HEK293 (cell line): ENCODE measurements around the gene BCKDHB.
A peak's percentile ranks its signal among the peaks of the same experiment; 100 is the strongest.

Experiments used
- CTCF ChIA-PET: fragments of 350-600 bp; formaldehyde crosslinking; extraction: SDS; loops from one replicate; lab custom pipeline; 2021; ENCODE audit warnings: antibody characterized with exemption; lab: Yijun Ruan, JAX
- POLR2A ChIA-PET: fragments of 300-600 bp; formaldehyde crosslinking; extraction: SDS; loops from one replicate; lab custom pipeline; 2020; ENCODE audit warnings: antibody characterized with exemption, inconsistent platforms; lab: Yijun Ruan, JAX
- H3K27ac ChIP-seq: fragments of 200-500 bp; sonication (Bioruptor generic); 2 replicates; pipeline ENCODE4 v1.5.1; 2014; ENCODE audit warnings: low read depth, low read length, control low read depth, inconsistent platforms; ENCODE audit errors: extremely low read depth
- H3K36me3 ChIP-seq, 2 experiments: fragments of 200-500 bp in 1 of 2; sonication (Bioruptor generic) in 1 of 2; 1 replicate in 1 of 2; 2 replicates in 1 of 2; pipeline ENCODE4 v1.5.1; 2014 to 2017; ENCODE audit warnings: inconsistent platforms in 2 of 2, low read length in 2 of 2; ENCODE audit not compliant: control insufficient read depth in 2 of 2, insufficient read depth in 1 of 2
- H3K4me1 ChIP-seq: fragments of 200-500 bp; sonication (Bioruptor generic); 2 replicates; pipeline ENCODE4 v1.5.1; 2014; ENCODE audit warnings: mild to moderate bottlenecking, low read length, inconsistent platforms; ENCODE audit not compliant: control insufficient read depth, insufficient read depth
- H3K4me3 ChIP-seq: 2 replicates; pipeline ENCODE4 v1.5.1; 2011; ENCODE audit warnings: low read depth, mild to moderate bottlenecking, control low read depth, low read length, moderate library complexity
- H3K9me3 ChIP-seq: fragments of 200-500 bp; sonication (Bioruptor generic); 2 replicates; pipeline ENCODE4 v1.5.1; 2014; ENCODE audit warnings: low read depth, low read length, inconsistent platforms; ENCODE audit not compliant: control insufficient read depth, insufficient read depth
- ELK4 ChIP-seq: IDR thresholded peaks from 2 replicates; pipeline ENCODE4 v1.6.1; 2011; ENCODE audit warnings: mild to moderate bottlenecking, low read depth, low read length, borderline replicate concordance
- FEZF1 ChIP-seq: fragments of 450-650 bp; formaldehyde crosslinking; IDR thresholded peaks from 2 replicates; pipeline ENCODE4 v1.5.1; 2016; ENCODE audit warnings: missing biosample characterization, missing genetic modification characterization
- PATZ1 ChIP-seq: fragments of 450-650 bp; formaldehyde crosslinking; IDR thresholded peaks from 2 replicates; pipeline ENCODE4 v1.5.1; 2016; ENCODE audit warnings: missing biosample characterization, missing genetic modification characterization
- SP3 ChIP-seq: fragments of 450-650 bp; formaldehyde crosslinking; IDR thresholded peaks from 2 replicates; pipeline ENCODE4 v1.5.1; 2016; ENCODE audit warnings: missing biosample characterization, missing genetic modification characterization
- TCF7L2 ChIP-seq: IDR thresholded peaks from 2 replicates; pipeline ENCODE4 v1.6.1; 2011; ENCODE audit warnings: low read depth, mild to moderate bottlenecking, inconsistent platforms, low read length, moderate library complexity, borderline replicate concordance
- ZBTB10 ChIP-seq: fragments of 450-650 bp; formaldehyde crosslinking; IDR thresholded peaks from 2 replicates; pipeline ENCODE4 v1.5.1; 2016; ENCODE audit warnings: missing biosample characterization, missing genetic modification characterization
- ZFP69B ChIP-seq: fragments of 450-650 bp; formaldehyde crosslinking; IDR thresholded peaks from 2 replicates; pipeline ENCODE4 v1.5.1; 2016; ENCODE audit warnings: missing biosample characterization, missing genetic modification characterization
- ZNF114 ChIP-seq: fragments of 450-650 bp; formaldehyde crosslinking; IDR thresholded peaks from 2 replicates; pipeline ENCODE4 v1.5.0; 2017; ENCODE audit warnings: missing biosample characterization, missing genetic modification characterization
- ZNF146 ChIP-seq: fragments of 450-650 bp; formaldehyde crosslinking; IDR thresholded peaks from 2 replicates; pipeline ENCODE4 v1.5.1; 2016; ENCODE audit warnings: missing biosample characterization, missing genetic modification characterization
- ZNF155 ChIP-seq: fragments of 450-650 bp; formaldehyde crosslinking; IDR thresholded peaks from 2 replicates; pipeline ENCODE4 v1.5.1; 2016; ENCODE audit warnings: missing biosample characterization, missing genetic modification characterization
- ZNF169 ChIP-seq: fragments of 450-650 bp; formaldehyde crosslinking; IDR thresholded peaks from 2 replicates; pipeline ENCODE4 v1.5.1; 2016; ENCODE audit warnings: missing biosample characterization, missing genetic modification characterization
- ZNF202 ChIP-seq: fragments of 450-650 bp; formaldehyde crosslinking; IDR thresholded peaks from 2 replicates; pipeline ENCODE4 v1.5.1; 2016; ENCODE audit warnings: missing biosample characterization, missing genetic modification characterization, borderline replicate concordance
- ZNF239 ChIP-seq: fragments of 450-650 bp; formaldehyde crosslinking; IDR thresholded peaks from 2 replicates; pipeline ENCODE4 v1.5.1; 2016; ENCODE audit warnings: missing biosample characterization, missing genetic modification characterization
- ZNF248 ChIP-seq: fragments of 450-650 bp; formaldehyde crosslinking; IDR thresholded peaks from 2 replicates; pipeline ENCODE4 v1.5.1; 2017; ENCODE audit warnings: missing biosample characterization, missing genetic modification characterization
- ZNF488 ChIP-seq: fragments of 450-650 bp; formaldehyde crosslinking; IDR thresholded peaks from 2 replicates; pipeline ENCODE4 v1.5.1; 2016; ENCODE audit warnings: missing biosample characterization, missing genetic modification characterization
- ZNF513 ChIP-seq: fragments of 450-650 bp; IDR thresholded peaks from 2 replicates; pipeline ENCODE4 v1.5.1; 2018; ENCODE audit warnings: missing biosample characterization, missing genetic modification characterization
- ZNF549 ChIP-seq: fragments of 450-650 bp; IDR thresholded peaks from 2 replicates; pipeline ENCODE4 v1.5.1; 2018; ENCODE audit warnings: missing biosample characterization, missing genetic modification characterization, mild to moderate bottlenecking, inconsistent platforms, moderate library complexity
- ZNF560 ChIP-seq: fragments of 450-650 bp; formaldehyde crosslinking; IDR thresholded peaks from 2 replicates; pipeline ENCODE4 v1.5.1; 2017; ENCODE audit warnings: missing biosample characterization, missing genetic modification characterization, borderline replicate concordance
- ZNF561 ChIP-seq: fragments of 450-650 bp; IDR thresholded peaks from 2 replicates; pipeline ENCODE4 v1.5.1; 2018; ENCODE audit warnings: missing biosample characterization, missing genetic modification characterization, borderline replicate concordance
- ZNF585B ChIP-seq: fragments of 450-650 bp; formaldehyde crosslinking; IDR thresholded peaks from 2 replicates; pipeline ENCODE4 v1.5.1; 2016; ENCODE audit warnings: missing biosample characterization, missing genetic modification characterization
- ZNF600 ChIP-seq: fragments of 450-650 bp; formaldehyde crosslinking; IDR thresholded peaks from 2 replicates; pipeline ENCODE4 v1.5.1; 2016; ENCODE audit warnings: missing biosample characterization, missing genetic modification characterization
- ZNF639 ChIP-seq: fragments of 450-650 bp; formaldehyde crosslinking; IDR thresholded peaks from 2 replicates; pipeline ENCODE4 v1.5.1; 2016; ENCODE audit warnings: missing biosample characterization, missing genetic modification characterization
- ZNF701 ChIP-seq: fragments of 450-650 bp; formaldehyde crosslinking; IDR thresholded peaks from 2 replicates; pipeline ENCODE4 v1.5.1; 2016; ENCODE audit warnings: missing biosample characterization, missing genetic modification characterization
- ZNF830 ChIP-seq: fragments of 450-650 bp; IDR thresholded peaks from 2 replicates; pipeline ENCODE4 v1.5.0; 2018; ENCODE audit warnings: missing biosample characterization, missing genetic modification characterization, low read depth, mild to moderate bottlenecking, moderate library complexity
- ZSCAN23 ChIP-seq: fragments of 450-650 bp; formaldehyde crosslinking; IDR thresholded peaks from 2 replicates; pipeline ENCODE4 v1.5.1; 2016; ENCODE audit warnings: missing biosample characterization, missing genetic modification characterization

Gene BCKDHB

GRCh38 chr6:80268865-80269730 is 162.6 kb downstream of the BCKDHB start:
- no peaks in the 10 kb centered on the region for H3K4me1 ChIP-seq
- no peaks in the 10 kb centered on the region for H3K36me3 ChIP-seq
- ChIA-PET CTCF (interaction anchor here (0.7 kb wide), 1 partner anchor 55 kb away, joined by 3 read pairs; no protein-coding TSS in a partner anchor), POLR2A (no interaction called here)
- no peaks in the 10 kb centered on the region for H3K9me3 ChIP-seq
- no peak overlapping the region for H3K27ac ChIP-seq
- TF ChIP-seq ZNF830 (tag by site-specific recombination) (no peak), ELK4 (no peak), TCF7L2 (no peak), ZNF701 (tag by site-specific recombination) (no peak), ZNF585B (tag by site-specific recombination) (no peak), ZNF202 (tag by site-specific recombination) (no peak), ZNF600 (tag by site-specific recombination) (no peak), ZNF155 (tag by site-specific recombination) (no peak), SP3 (tag by site-specific recombination) (no peak), ZNF114 (tag by site-specific recombination) (no peak), ZNF488 (tag by site-specific recombination) (no peak), ZNF549 (tag by site-specific recombination) (no peak), ZNF239 (no peak), FEZF1 (tag by site-specific recombination) (no peak), ZNF560 (no peak), ZBTB10 (no peak), ZFP69B (tag by site-specific recombination) (no peak)
- no peak overlapping the region for H3K4me3 ChIP-seq

GRCh38 chr6:80271074-80271473 is 164.6 kb downstream of the BCKDHB start:
- TF ChIP-seq ZNF146 (tag by site-specific recombination), result peak; percentile 65
- TF ChIP-seq ZSCAN23 (tag by site-specific recombination), result no peak
- TF ChIP-seq ZNF248, result no peak
- TF ChIP-seq ZNF639, result no peak
- no peak for TF ChIP-seq ZNF169 (tag by site-specific recombination)
- TF ChIP-seq ZNF561 (tag by site-specific recombination), result no peak
- TF ChIP-seq PATZ1, result no peak
- no peak for TF ChIP-seq ZNF513 (tag by site-specific recombination)
- TF ChIP-seq, all 188 proteins: peak for 1
- ChIA-PET POLR2A (no interaction called here), CTCF (no interaction called here)
- Histone ChIP-seq H3K4me1 (no peaks in the 10 kb centered on the region), H3K27ac (no peak overlapping the region), H3K4me3 (no peak overlapping the region), H3K9me3 (no peaks in the 10 kb centered on the region), H3K36me3 (no peaks in the 10 kb centered on the region)
